Muscle layer of colon (tissue), 2 donors: Measurements from ENCODE around the gene CMTM2.
"Not testable (repeated sequence)": the region's sequence is repeated elsewhere in the genome, so short reads cannot be mapped to it uniquely, and the experiment has no call there.

Experiments
- H3K27ac ChIP-seq: one replicate; pipeline ENCODE4 v1.7.0; 2013; ENCODE audit warnings: low read depth, mild to moderate bottlenecking, low read length, moderate library complexity
- H3K27me3 ChIP-seq, 2 donors: one replicate each; pipeline ENCODE4 v1.7.0; 2013; ENCODE audit warnings: low read length in 2 of 2, mild to moderate bottlenecking in 2 of 2; ENCODE audit not compliant: insufficient read depth in 2 of 2, control insufficient read depth in 1 of 2
- H3K36me3 ChIP-seq: one replicate; pipeline ENCODE4 v1.7.0; 2013; ENCODE audit warnings: mild to moderate bottlenecking, low read length; ENCODE audit not compliant: insufficient read depth
- H3K4me1 ChIP-seq: one replicate; pipeline ENCODE4 v1.7.0; 2013; ENCODE audit warnings: mild to moderate bottlenecking, low read length; ENCODE audit not compliant: insufficient read depth
- H3K4me3 ChIP-seq, 2 donors: one replicate each; pipeline ENCODE4 v1.7.0; 2013; ENCODE audit warnings: low read length in 2 of 2, low read depth in 1 of 2, mild to moderate bottlenecking in 1 of 2, moderate library complexity in 1 of 2
- H3K9ac ChIP-seq: one replicate; pipeline ENCODE4 v1.7.0; 2013; ENCODE audit warnings: low read length
- H3K9me3 ChIP-seq: one replicate; pipeline ENCODE4 v1.7.0; 2013; ENCODE audit warnings: mild to moderate bottlenecking, low read length
- donor health status: abdominal sarcoma.
- donor health status: Adenocarcinoma of cecum.

The CMTM2 gene

GRCh38 chr16:66630561-66631260, 51.4 kb downstream of the CMTM2 start:
- H3K4me3 ChIP-seq, H3K27me3 ChIP-seq, H3K27ac ChIP-seq, H3K9ac ChIP-seq, H3K4me1 ChIP-seq, H3K36me3 ChIP-seq, H3K9me3 ChIP-seq: not testable (repeated sequence)

DNA sequence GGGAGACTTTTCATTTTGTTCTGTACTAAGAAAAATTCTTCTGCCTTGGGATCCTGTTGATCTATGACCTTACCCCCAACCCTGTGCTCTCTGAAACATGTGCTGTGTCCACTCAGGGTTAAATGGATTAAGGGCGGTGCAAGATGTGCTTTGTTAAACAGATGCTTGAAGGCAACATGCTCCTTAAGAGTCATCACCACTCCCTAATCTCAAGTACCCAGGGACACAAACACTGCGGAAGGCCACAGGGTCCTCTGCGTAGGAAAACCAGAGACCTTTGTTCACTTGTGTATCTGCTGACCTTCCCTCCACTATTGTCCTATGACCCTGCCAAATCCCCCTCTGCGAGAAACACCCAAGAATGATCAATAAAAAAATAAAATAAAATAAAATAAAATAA, 52.3 kb downstream of the CMTM2 start:
- not testable (repeated sequence) for H3K27ac ChIP-seq, H3K4me3 ChIP-seq

DNA sequence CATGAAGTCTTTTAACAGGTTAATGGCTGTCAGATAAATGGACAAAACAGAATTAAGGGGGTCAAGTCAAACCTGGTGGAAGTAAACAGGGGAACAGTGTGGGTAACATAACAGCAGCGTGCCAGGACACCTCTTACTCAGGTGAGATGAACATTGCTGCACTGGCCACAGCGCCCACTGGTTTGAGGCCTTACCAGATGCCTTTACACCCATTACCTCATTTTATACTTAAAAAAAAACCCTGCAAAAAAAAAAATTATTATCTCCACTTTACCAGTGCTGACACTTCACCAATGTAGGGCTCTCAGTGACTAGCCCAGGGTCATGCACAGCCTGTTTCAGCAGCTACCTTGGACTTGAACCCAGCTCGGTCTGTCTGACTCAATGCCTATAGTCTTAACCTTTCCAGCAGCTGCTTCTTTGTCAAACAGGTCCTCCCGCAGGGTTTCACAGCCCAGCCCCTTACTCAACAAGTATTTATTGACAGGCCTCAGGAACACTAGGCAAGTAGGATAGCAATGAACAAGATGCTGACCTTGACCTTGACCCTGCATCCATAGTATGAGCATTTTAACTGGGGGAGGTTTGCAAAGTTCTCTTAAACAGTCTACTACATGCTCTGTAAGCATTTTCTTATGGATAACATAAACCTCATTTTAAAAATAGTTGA, 55.4 kb downstream of the CMTM2 start:
- no peak overlapping the region for H3K27ac ChIP-seq

More for the DNA sequence above, 52.3 kb downstream of the CMTM2 start:
- not testable (repeated sequence) for H3K4me1 ChIP-seq, H3K9me3 ChIP-seq, H3K9ac ChIP-seq, H3K27me3 ChIP-seq, H3K36me3 ChIP-seq

DNA sequence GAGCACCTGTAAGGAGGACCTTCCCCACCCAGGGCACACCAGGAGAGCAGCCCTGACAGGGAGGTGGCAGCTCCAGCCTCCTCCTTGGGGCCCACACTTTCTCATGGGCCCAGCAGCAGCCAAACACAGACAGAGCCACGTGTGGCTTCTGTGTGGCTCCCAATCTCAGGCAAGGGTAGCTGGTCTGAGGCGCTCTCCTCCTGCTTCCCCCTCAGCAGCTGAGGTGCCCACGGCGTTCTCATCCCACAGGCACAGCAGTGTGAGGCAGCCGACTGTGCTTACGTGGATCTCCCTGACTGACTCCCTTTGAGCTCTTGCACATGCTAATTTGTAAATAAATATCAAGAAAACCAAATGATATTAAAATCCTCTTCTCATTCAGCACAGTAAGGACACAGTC, 56.1 kb downstream of the CMTM2 start:
- no peaks in the 10 kb centered on the region for H3K9me3 ChIP-seq
- H3K27ac ChIP-seq: no peak overlapping the region
- no peaks in the 10 kb centered on the region for H3K27me3 ChIP-seq
- no peak overlapping the region for H3K4me3 ChIP-seq
- no peak overlapping the region for H3K9ac ChIP-seq
- no peaks in the 10 kb centered on the region for H3K36me3 ChIP-seq
- H3K4me1 ChIP-seq: no peaks in the 10 kb centered on the region

More for the DNA sequence above, 55.4 kb downstream of the CMTM2 start:
- Histone ChIP-seq H3K27me3 (no peaks in the 10 kb centered on the region), H3K4me3 (no peak overlapping the region), H3K4me1 (no peaks in the 10 kb centered on the region), H3K36me3 (no peaks in the 10 kb centered on the region), H3K9me3 (no peaks in the 10 kb centered on the region), H3K9ac (no peak overlapping the region)

- no peaks in the 10 kb centered on the region for H3K4me1 ChIP-seq
- no peak overlapping the region for H3K4me3 ChIP-seq
- no peaks in the 10 kb centered on the region for H3K27me3 ChIP-seq
- no peaks in the 10 kb centered on the region for H3K36me3 ChIP-seq
- H3K9me3 ChIP-seq: no peaks in the 10 kb centered on the region
- H3K27ac ChIP-seq: no peak overlapping the region
- no peak overlapping the region for H3K9ac ChIP-seq
Measured at GRCh38 chr16:66636199-66636598, 56.9 kb downstream of the CMTM2 start.

DNA sequence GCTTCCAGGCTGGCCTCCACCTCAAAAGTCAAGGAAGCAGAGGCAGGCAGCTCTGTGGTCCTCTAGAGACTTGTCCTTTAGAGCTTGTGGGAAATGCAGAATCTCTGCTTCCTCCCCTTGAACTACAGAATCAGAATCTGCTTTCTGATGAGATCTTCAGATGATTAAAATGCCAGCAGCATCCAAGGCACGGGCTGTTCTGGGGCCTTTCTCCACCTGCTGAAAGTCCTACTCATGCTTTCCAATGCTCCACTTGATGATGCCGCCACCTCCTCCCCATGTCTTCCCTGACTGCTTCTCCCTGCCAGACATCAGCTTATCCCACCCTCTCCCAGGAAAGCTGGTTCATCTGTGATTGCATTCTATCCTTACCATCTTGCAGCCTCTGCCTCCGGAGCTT, 58.5 kb downstream of the CMTM2 start:
- Histone ChIP-seq H3K27me3 (no peaks in the 10 kb centered on the region), H3K4me1 (no peaks in the 10 kb centered on the region), H3K4me3 (no peak overlapping the region), H3K36me3 (no peaks in the 10 kb centered on the region), H3K9me3 (no peaks in the 10 kb centered on the region), H3K27ac (no peak overlapping the region), H3K9ac (no peak overlapping the region)
